HEK293 (cell line): ENCODE results near the gene NDOR1.

Experiments used
- CTCF ChIA-PET: fragments of 350-600 bp; formaldehyde crosslinking; extraction: SDS; loops from one replicate; lab custom pipeline; 2021; ENCODE audit warnings: antibody characterized with exemption; lab: Yijun Ruan, JAX
- POLR2A ChIA-PET: fragments of 300-600 bp; formaldehyde crosslinking; extraction: SDS; loops from one replicate; lab custom pipeline; 2020; ENCODE audit warnings: antibody characterized with exemption, inconsistent platforms; lab: Yijun Ruan, JAX
- H3K27ac ChIP-seq: fragments of 200-500 bp; sonication (Bioruptor generic); 2 replicates; pipeline ENCODE4 v1.5.1; 2014; ENCODE audit warnings: low read depth, low read length, control low read depth, inconsistent platforms; ENCODE audit errors: extremely low read depth
- H3K36me3 ChIP-seq, 2 experiments: fragments of 200-500 bp in 1 of 2; sonication (Bioruptor generic) in 1 of 2; 1 replicate in 1 of 2; 2 replicates in 1 of 2; pipeline ENCODE4 v1.5.1; 2014 to 2017; ENCODE audit warnings: inconsistent platforms in 2 of 2, low read length in 2 of 2; ENCODE audit not compliant: control insufficient read depth in 2 of 2, insufficient read depth in 1 of 2
- H3K4me1 ChIP-seq: fragments of 200-500 bp; sonication (Bioruptor generic); 2 replicates; pipeline ENCODE4 v1.5.1; 2014; ENCODE audit warnings: mild to moderate bottlenecking, low read length, inconsistent platforms; ENCODE audit not compliant: control insufficient read depth, insufficient read depth
- H3K4me3 ChIP-seq: 2 replicates; pipeline ENCODE4 v1.5.1; 2011; ENCODE audit warnings: low read depth, mild to moderate bottlenecking, control low read depth, low read length, moderate library complexity
- H3K9me3 ChIP-seq: fragments of 200-500 bp; sonication (Bioruptor generic); 2 replicates; pipeline ENCODE4 v1.5.1; 2014; ENCODE audit warnings: low read depth, low read length, inconsistent platforms; ENCODE audit not compliant: control insufficient read depth, insufficient read depth
- BCL11B ChIP-seq: fragments of 450-650 bp; formaldehyde crosslinking; IDR thresholded peaks from 2 replicates; pipeline ENCODE4 v1.5.1; 2016; ENCODE audit warnings: low read depth, missing biosample characterization, missing genetic modification characterization
- PBX3 ChIP-seq: sonication (generic); formaldehyde crosslinking; IDR thresholded peaks from 2 replicates; pipeline ENCODE4 v1.8.1; 2022; ENCODE audit warnings: mild to moderate bottlenecking, moderate library complexity, missing genetic modification reagents
- RBAK ChIP-seq: fragments of 450-650 bp; formaldehyde crosslinking; IDR thresholded peaks from 2 replicates; pipeline ENCODE4 v1.5.1; 2016; ENCODE audit warnings: missing biosample characterization, missing genetic modification characterization
- TSHZ1 ChIP-seq: fragments of 450-650 bp; formaldehyde crosslinking; IDR thresholded peaks from 2 replicates; pipeline ENCODE4 v1.5.1; 2016; ENCODE audit warnings: missing biosample characterization, missing genetic modification characterization, borderline replicate concordance
- WT1 ChIP-seq: fragments of 450-650 bp; formaldehyde crosslinking; IDR thresholded peaks from 2 replicates; pipeline ENCODE4 v1.5.1; 2016; ENCODE audit warnings: missing biosample characterization, missing genetic modification characterization
- ZNF10 ChIP-seq: fragments of 450-650 bp; formaldehyde crosslinking; IDR thresholded peaks from 2 replicates; pipeline ENCODE4 v1.5.1; 2017; ENCODE audit warnings: missing biosample characterization, missing genetic modification characterization
- ZNF184 ChIP-seq: fragments of 450-650 bp; IDR thresholded peaks from 2 replicates; pipeline ENCODE4 v1.5.1; 2018; ENCODE audit warnings: missing biosample characterization, mild to moderate bottlenecking, missing genetic modification characterization
- ZNF202 ChIP-seq: fragments of 450-650 bp; formaldehyde crosslinking; IDR thresholded peaks from 2 replicates; pipeline ENCODE4 v1.5.1; 2016; ENCODE audit warnings: missing biosample characterization, missing genetic modification characterization, borderline replicate concordance
- ZNF292 ChIP-seq: fragments of 450-650 bp; formaldehyde crosslinking; IDR thresholded peaks from 2 replicates; pipeline ENCODE4 v1.5.1; 2016; ENCODE audit warnings: low read depth, missing biosample characterization, missing genetic modification characterization, borderline replicate concordance
- ZNF426 ChIP-seq: fragments of 450-650 bp; formaldehyde crosslinking; IDR thresholded peaks from 2 replicates; pipeline ENCODE4 v1.5.1; 2017; ENCODE audit warnings: missing biosample characterization, missing genetic modification characterization, mild to moderate bottlenecking, inconsistent platforms, moderate library complexity
- ZNF433 ChIP-seq: fragments of 450-650 bp; formaldehyde crosslinking; IDR thresholded peaks from 2 replicates; pipeline ENCODE4 v1.5.1; 2016; ENCODE audit warnings: missing biosample characterization, missing genetic modification characterization, low read depth
- ZNF449 ChIP-seq: fragments of 450-650 bp; formaldehyde crosslinking; IDR thresholded peaks from 2 replicates; pipeline ENCODE4 v1.5.1; 2017; ENCODE audit warnings: missing biosample characterization, mild to moderate bottlenecking, missing genetic modification characterization, moderate library complexity
- ZNF488 ChIP-seq: fragments of 450-650 bp; formaldehyde crosslinking; IDR thresholded peaks from 2 replicates; pipeline ENCODE4 v1.5.1; 2016; ENCODE audit warnings: missing biosample characterization, missing genetic modification characterization
- ZNF561 ChIP-seq: fragments of 450-650 bp; IDR thresholded peaks from 2 replicates; pipeline ENCODE4 v1.5.1; 2018; ENCODE audit warnings: missing biosample characterization, missing genetic modification characterization, borderline replicate concordance
- ZNF585B ChIP-seq: fragments of 450-650 bp; formaldehyde crosslinking; IDR thresholded peaks from 2 replicates; pipeline ENCODE4 v1.5.1; 2016; ENCODE audit warnings: missing biosample characterization, missing genetic modification characterization
- ZNF639 ChIP-seq: fragments of 450-650 bp; formaldehyde crosslinking; IDR thresholded peaks from 2 replicates; pipeline ENCODE4 v1.5.1; 2016; ENCODE audit warnings: missing biosample characterization, missing genetic modification characterization
- ZNF677 ChIP-seq: fragments of 450-650 bp; IDR thresholded peaks from 2 replicates; pipeline ENCODE4 v1.5.0; 2018; ENCODE audit warnings: missing biosample characterization, mild to moderate bottlenecking, missing genetic modification characterization, moderate library complexity
- ZNF701 ChIP-seq: fragments of 450-650 bp; formaldehyde crosslinking; IDR thresholded peaks from 2 replicates; pipeline ENCODE4 v1.5.1; 2016; ENCODE audit warnings: missing biosample characterization, missing genetic modification characterization
- ZNF785 ChIP-seq: fragments of 450-650 bp; formaldehyde crosslinking; IDR thresholded peaks from 2 replicates; pipeline ENCODE4 v1.5.1; 2016; ENCODE audit warnings: missing biosample characterization, missing genetic modification characterization
- TF ChIP-seq, protein P1 (sequence below): fragments of 450-650 bp; formaldehyde crosslinking; optimal IDR thresholded peaks from 2 replicates; pipeline ENCODE3; 2016; ENCODE audit warnings: missing biosample characterization, mild to moderate bottlenecking, missing genetic modification characterization
- TF ChIP-seq, protein P2 (sequence below): fragments of 450-650 bp; formaldehyde crosslinking; conservative IDR thresholded peaks from 2 replicates; pipeline ENCODE4 v1.5.1; 2016; ENCODE audit warnings: low read depth, missing biosample characterization, missing genetic modification characterization

The NDOR1 gene

GRCh38 chr9:137254624-137255447 is 49.3 kb downstream of the NDOR1 start, which contains the start of gene NELFB:
NELFB (plus strand) TSS chr9:137255327.
- POLR2A ChIA-PET = interaction anchor here (0.6 to 9.1 kb wide), 9 partner anchors 13 to 169 kb away, joined by 3 to 336 read pairs (median 5); partner anchors contain the start of genes EXD3, MAN1B1, NOXA1 and NRARP
- CTCF ChIA-PET = interaction anchor here (0.6 to 5.2 kb wide), 10 partner anchors 9 to 886 kb away, joined by 3 to 45 read pairs (median 4); no protein-coding TSS in a partner anchor
- TF ChIP-seq ZNF488 (tag by site-specific recombination) = no peak
- no peak for TF ChIP-seq ZNF292
- no peak for TF ChIP-seq ZNF426
- TF ChIP-seq ZNF433 (tag by site-specific recombination) = no peak
- no peak for TF ChIP-seq TSHZ1
- TF ChIP-seq ZNF10 (tag by site-specific recombination) = no peak
- TF ChIP-seq, protein P1, sequence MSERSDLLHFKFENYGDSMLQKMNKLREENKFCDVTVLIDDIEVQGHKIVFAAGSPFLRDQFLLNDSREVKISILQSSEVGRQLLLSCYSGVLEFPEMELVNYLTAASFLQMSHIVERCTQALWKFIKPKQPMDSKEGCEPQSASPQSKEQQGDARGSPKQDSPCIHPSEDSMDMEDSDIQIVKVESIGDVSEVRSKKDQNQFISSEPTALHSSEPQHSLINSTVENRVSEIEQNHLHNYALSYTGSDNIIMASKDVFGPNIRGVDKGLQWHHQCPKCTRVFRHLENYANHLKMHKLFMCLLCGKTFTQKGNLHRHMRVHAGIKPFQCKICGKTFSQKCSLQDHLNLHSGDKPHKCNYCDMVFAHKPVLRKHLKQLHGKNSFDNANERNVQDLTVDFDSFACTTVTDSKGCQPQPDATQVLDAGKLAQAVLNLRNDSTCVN (tag by site-specific recombination) = peak; percentile 77
- peak; percentile 59 for TF ChIP-seq WT1 (tag by site-specific recombination)
- TF ChIP-seq ZNF449 (tag by site-specific recombination) = peak; percentile 71
- no peak for TF ChIP-seq ZNF202 (tag by site-specific recombination)
- TF ChIP-seq PBX3 (CRISPR knock-in tag) = peak; percentile 73
- TF ChIP-seq ZNF677 = no peak
- no peak for TF ChIP-seq BCL11B (tag by site-specific recombination)
- no peak for TF ChIP-seq ZNF785
- TF ChIP-seq ZNF585B (tag by site-specific recombination) = no peak
- TF ChIP-seq ZNF701 (tag by site-specific recombination) = no peak
- TF ChIP-seq, protein P2, sequence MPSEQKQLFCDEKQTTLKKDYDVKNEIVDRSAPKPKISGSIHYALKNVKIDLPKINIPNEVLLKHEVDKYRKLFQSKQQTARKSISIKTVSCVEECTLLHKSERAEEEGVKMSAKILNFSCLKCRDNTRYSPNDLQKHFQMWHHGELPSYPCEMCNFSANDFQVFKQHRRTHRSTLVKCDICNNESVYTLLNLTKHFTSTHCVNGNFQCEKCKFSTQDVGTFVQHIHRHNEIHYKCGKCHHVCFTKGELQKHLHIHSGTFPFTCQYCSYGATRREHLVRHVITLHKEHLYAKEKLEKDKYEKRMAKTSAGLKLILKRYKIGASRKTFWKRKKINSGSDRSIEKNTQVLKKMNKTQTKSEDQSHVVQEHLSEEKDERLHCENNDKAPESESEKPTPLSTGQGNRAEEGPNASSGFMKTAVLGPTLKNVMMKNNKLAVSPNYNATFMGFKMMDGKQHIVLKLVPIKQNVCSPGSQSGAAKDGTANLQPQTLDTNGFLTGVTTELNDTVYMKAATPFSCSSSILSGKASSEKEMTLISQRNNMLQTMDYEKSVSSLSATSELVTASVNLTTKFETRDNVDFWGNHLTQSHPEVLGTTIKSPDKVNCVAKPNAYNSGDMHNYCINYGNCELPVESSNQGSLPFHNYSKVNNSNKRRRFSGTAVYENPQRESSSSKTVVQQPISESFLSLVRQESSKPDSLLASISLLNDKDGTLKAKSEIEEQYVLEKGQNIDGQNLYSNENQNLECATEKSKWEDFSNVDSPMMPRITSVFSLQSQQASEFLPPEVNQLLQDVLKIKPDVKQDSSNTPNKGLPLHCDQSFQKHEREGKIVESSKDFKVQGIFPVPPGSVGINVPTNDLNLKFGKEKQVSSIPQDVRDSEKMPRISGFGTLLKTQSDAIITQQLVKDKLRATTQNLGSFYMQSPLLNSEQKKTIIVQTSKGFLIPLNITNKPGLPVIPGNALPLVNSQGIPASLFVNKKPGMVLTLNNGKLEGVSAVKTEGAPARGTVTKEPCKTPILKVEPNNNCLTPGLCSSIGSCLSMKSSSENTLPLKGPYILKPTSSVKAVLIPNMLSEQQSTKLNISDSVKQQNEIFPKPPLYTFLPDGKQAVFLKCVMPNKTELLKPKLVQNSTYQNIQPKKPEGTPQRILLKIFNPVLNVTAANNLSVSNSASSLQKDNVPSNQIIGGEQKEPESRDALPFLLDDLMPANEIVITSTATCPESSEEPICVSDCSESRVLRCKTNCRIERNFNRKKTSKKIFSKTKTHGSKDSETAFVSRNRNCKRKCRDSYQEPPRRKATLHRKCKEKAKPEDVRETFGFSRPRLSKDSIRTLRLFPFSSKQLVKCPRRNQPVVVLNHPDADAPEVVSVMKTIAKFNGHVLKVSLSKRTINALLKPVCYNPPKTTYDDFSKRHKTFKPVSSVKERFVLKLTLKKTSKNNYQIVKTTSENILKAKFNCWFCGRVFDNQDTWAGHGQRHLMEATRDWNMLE (tag by site-specific recombination) = no peak
- no peak for TF ChIP-seq ZNF639 (tag by site-specific recombination)
- no peak; the same call in 1 of the 2 replicates for TF ChIP-seq ZNF561
- no peak for TF ChIP-seq ZNF184 (tag by site-specific recombination)
- no peak for TF ChIP-seq RBAK (tag by site-specific recombination)

More at GRCh38 chr9:137254624-137255447, 49.3 kb downstream of the NDOR1 start, which contains the start of gene NELFB:
- H3K27ac ChIP-seq = peak within 1 kb of the TSS; percentile 81
- peak within 1 kb of the TSS; percentile 89 for H3K4me3 ChIP-seq
- no peaks in the 10 kb centered on the region for H3K9me3 ChIP-seq
- peaks cover 5% of the 10 kb centered on the region; the same call in 1 of the 2 replicates for H3K4me1 ChIP-seq
- peaks cover 9 to 20% of the 10 kb centered on the region in 2 experiments for H3K36me3 ChIP-seq
